LNCAP (cell line): ENCODE measurements around the gene NKAIN2.
A peak's percentile ranks its signal among the peaks of the same experiment; 100 is the strongest.

Experiments used
- CTCF ChIP-seq: fragments of 450-650 bp; IDR thresholded peaks from 2 replicates; pipeline ENCODE4 v1.5.1; 2017; ENCODE audit warnings: mild to moderate bottlenecking

The NKAIN2 gene

GRCh38 chr6:124791156-124791555 lies 987.5 kb downstream of the NKAIN2 start:
- no peak for TF ChIP-seq CTCF

GRCh38 chr6:124792386-124792785 lies 988.7 kb downstream of the NKAIN2 start:
- TF ChIP-seq CTCF = no peak

DNA sequence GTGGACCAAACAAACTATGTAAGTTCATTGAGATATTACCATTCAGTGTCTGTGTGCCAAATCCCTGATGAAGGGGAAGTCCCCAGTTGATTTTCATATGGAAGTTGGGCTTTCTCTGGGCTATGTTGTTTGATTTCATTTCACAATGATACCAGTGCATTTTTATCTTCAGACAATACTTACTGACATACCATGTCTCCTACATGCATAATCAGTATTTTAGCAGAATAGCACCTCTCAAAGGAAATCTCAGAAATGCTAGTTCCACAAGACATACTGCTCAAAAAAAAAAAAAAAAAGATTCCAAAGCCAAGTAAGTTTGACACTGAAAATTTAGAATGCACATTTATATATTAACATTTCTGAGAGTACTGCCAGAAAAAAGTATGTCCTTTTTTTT lies 989.7 kb downstream of the NKAIN2 start:
- no peak for TF ChIP-seq CTCF

DNA sequence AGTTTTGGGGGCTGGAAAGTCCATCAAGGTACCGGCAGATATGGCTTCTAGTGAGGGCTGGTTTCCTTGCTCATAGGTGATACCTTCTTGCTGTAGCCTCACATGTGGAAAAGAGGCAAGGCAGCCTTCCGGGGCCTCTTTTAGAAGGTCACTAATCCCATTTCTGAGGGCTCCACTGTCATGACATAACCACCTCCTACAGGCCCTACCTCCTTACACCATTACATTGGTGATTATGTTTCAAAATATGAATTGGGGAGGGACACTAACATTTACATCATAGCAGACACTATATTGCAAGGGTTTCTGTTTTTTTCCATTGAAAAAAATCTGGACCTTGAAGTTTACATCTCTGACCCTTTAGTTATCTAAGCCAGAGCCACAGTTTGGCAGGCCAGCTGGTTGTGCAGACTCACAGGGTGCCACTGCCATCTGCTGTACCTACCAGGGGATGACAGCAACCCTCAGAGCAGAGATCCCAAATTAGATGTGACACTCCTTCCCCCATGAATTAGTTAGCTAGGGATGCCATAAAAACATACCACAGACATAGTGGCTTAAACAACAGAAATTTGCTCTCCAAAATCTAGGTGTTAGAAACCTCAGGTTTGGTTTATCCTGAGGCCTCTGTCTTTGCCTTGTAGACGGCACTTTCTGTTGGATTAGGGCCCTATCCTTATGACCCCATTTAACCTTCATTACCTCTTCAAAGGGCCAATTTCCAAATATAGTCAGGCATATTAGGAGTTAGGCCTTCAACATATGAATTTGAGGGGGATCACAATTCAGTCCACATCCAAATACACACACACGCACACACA lies 992.2 kb downstream of the NKAIN2 start:
- TF ChIP-seq CTCF = peak; percentile 80

GRCh38 chr6:124796464-124796970 lies 992.9 kb downstream of the NKAIN2 start:
- TF ChIP-seq CTCF = no peak

- no peak for TF ChIP-seq CTCF
Measured at GRCh38 chr6:124797224-124797623, 993.6 kb downstream of the NKAIN2 start.

DNA sequence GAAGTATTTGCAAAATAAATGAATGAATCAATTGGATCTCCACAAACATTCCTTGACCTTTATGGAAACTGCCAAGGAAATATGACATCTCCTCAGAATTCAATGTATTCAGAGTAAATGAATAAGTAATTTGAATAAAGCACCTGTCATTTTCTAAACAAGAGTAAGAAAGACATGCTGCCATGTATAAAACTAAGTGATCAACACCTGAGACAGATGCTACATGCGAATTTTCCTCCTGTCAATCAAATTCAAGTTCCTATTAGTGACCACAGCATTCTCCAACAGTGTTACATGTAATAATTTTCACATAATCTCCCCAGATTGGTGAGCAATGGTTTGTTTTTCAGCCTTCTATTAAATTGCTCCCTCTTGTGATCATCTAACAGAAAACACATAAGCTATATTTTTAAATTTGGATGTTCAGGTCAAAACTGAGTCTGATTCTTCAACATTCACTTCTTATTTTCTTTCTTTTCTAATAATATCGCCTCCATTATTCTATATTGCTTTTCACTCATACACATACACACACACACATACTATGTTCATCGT lies 995.4 kb downstream of the NKAIN2 start:
- TF ChIP-seq CTCF = peak; percentile 36; the same call in 1 of the 2 replicates
